ENCODE results near the gene XRCC2. TPM values are rescaled to one million over a fixed set of nuclear protein-coding genes. Genes with fewer than 3 reads are reported as not detected.

Gene XRCC2
- total and polyA plus RNA-seq, 2 experiments from 2014 or later = 18.9 to 33.2 TPM

GRCh38 chr7:152637161-152637560 is 38.8 kb downstream of the XRCC2 start (continued):
- TF ChIP-seq CTCF (conservative IDR thresholded peaks at IDR 0.05; ENCODE audit: low read depth in 2 of 2) (no peak), ETS1 (IDR thresholded peaks at IDR 0.05) (no peak), ZNF331 (CRISPR knock-in tag; IDR thresholded peaks at IDR 0.05; ENCODE audit: low read depth) (no peak)

GRCh38 chr7:152636441-152636840 is 39.5 kb downstream of the XRCC2 start:
- Mint-ChIP-seq H3K27me3 (ENCODE audit: insufficient read depth, low read depth, poor library complexity) (peaks cover 2% of the 10 kb centered on the region), H3K4me3 (no peak overlapping the region), H3K27ac (no peak overlapping the region), H3K36me3 (ENCODE audit: low read depth) (no peaks in the 10 kb centered on the region), H3K9me3 (no peaks in the 10 kb centered on the region), H3K4me1 (no peaks in the 10 kb centered on the region)
- Histone ChIP-seq H2AFZ (no peak overlapping the region), H3K9me2 (ENCODE audit: insufficient read depth) (no peaks in the 10 kb centered on the region), H3K4me3 (no peak overlapping the region), H3K27ac (ENCODE audit: low read depth) (no peak overlapping the region), H3K79me2 (replicated peaks; ENCODE audit: insufficient read depth) (no peaks in the 10 kb centered on the region), H3K27me3 (ENCODE audit: insufficient read depth) (no peaks in the 10 kb centered on the region), H3K36me3 (ENCODE audit: insufficient read depth) (no peaks in the 10 kb centered on the region), H3F3A (replicated peaks; ENCODE audit: low read depth) (no peaks in the 10 kb centered on the region), H4K20me1 (replicated peaks; ENCODE audit: insufficient read depth) (0 out of 2 replicates have a peak, but pooled peaks cover 4% of the 10 kb centered on the region), H3K4me1 (ENCODE audit: insufficient read depth) (no peaks in the 10 kb centered on the region), H3K4me2 (no peak overlapping the region)
- no peak for DNase-seq (ENCODE audit: low spot score)
- ATAC-seq = no peak
- TF ChIP-seq EZH2 (IDR thresholded peaks at IDR 0.05; ENCODE audit: low read depth, unreplicated experiment) (no peak), ZNF331 (CRISPR knock-in tag; IDR thresholded peaks at IDR 0.05; ENCODE audit: low read depth) (no peak), POLR2AphosphoS5 (IDR thresholded peaks at IDR 0.05; ENCODE audit: low read depth) (no peak), ZNF462 (CRISPR knock-in tag; IDR thresholded peaks at IDR 0.05) (no peak), REST (IDR thresholded peaks at IDR 0.05; ENCODE audit: unreplicated experiment) (no peak), JUNB (IDR thresholded peaks at IDR 0.05; ENCODE audit: unreplicated experiment) (no peak), ETS1 (IDR thresholded peaks at IDR 0.05) (no peak), STAT1 (IDR thresholded peaks at IDR 0.05; ENCODE audit: unreplicated experiment) (no peak), NANOG (IDR thresholded peaks at IDR 0.05; ENCODE audit: borderline replicate concordance) (no peak), ZNF114 (CRISPR knock-in tag; IDR thresholded peaks at IDR 0.05) (no peak), EZH2phosphoT487 (IDR thresholded peaks at IDR 0.05; ENCODE audit: unreplicated experiment) (no peak)

Data from GM23338 (cell line).